Measurements from ENCODE around the gene SPRED2. TPM values are rescaled to one million over a fixed set of nuclear protein-coding genes. Genes with fewer than 3 reads are reported as not detected.

Gene SPRED2
- total RNA-seq, 2 donors from 2014 or later = 36.9 to 47.8 TPM

GRCh38 chr2:65371074-65371434, 61.3 kb downstream of the SPRED2 start:
- H3K4me1 ChIP-seq = peaks cover 7% of the 10 kb centered on the region
- no peak for DNase-seq
- no peaks in the 10 kb centered on the region for H3K9me3 ChIP-seq
- H3K27ac ChIP-seq = no peak overlapping the region
- no peaks in the 10 kb centered on the region for H3K36me3 ChIP-seq
- H3K4me3 ChIP-seq = no peak overlapping the region
- H3K9ac ChIP-seq (ENCODE audit: low read depth in 2 of 2, low read length in 2 of 2) = no peak overlapping the region
- intact Hi-C loops (cut with DNase I) = no loop called here
- no peak for TF ChIP-seq CTCF (IDR thresholded peaks at IDR 0.05)
- H3K27me3 ChIP-seq = no peaks in the 10 kb centered on the region

- TF ChIP-seq CTCF (IDR thresholded peaks at IDR 0.05) = no peak
- Histone ChIP-seq H3K4me1 (peaks cover 10% of the 10 kb centered on the region), H3K4me3 (no peak overlapping the region), H3K27me3 (no peaks in the 10 kb centered on the region), H3K36me3 (no peaks in the 10 kb centered on the region), H3K9ac (ENCODE audit: low read depth in 2 of 2, low read length in 2 of 2) (no peak overlapping the region), H3K9me3 (no peaks in the 10 kb centered on the region), H3K27ac (no peak overlapping the region)
- DNase-seq = peak; percentile 9
- intact Hi-C loops (cut with DNase I) = no loop called here
Measured at GRCh38 chr2:65370387-65371073, 61.9 kb downstream of the SPRED2 start.

GRCh38 chr2:65369980-65370379, 62.4 kb downstream of the SPRED2 start:
- Histone ChIP-seq H3K27me3 (no peaks in the 10 kb centered on the region), H3K4me1 (peaks cover 10% of the 10 kb centered on the region), H3K9ac (ENCODE audit: low read depth in 2 of 2, low read length in 2 of 2) (no peak overlapping the region), H3K27ac (no peak overlapping the region), H3K36me3 (no peaks in the 10 kb centered on the region), H3K9me3 (no peaks in the 10 kb centered on the region), H3K4me3 (no peak overlapping the region)
- DNase-seq = no peak
- intact Hi-C loops (cut with DNase I) = no loop called here
- no peak for TF ChIP-seq CTCF (IDR thresholded peaks at IDR 0.05)

- intact Hi-C loops (cut with DNase I) = no loop called here
- peak; percentile 12 for DNase-seq
- no peak for TF ChIP-seq CTCF (IDR thresholded peaks at IDR 0.05)
Measured at GRCh38 chr2:65369574-65369973, 62.8 kb downstream of the SPRED2 start.

GRCh38 chr2:65368468-65368867, 63.9 kb downstream of the SPRED2 start:
- no peak overlapping the region for H3K27ac ChIP-seq
- no peak overlapping the region for H3K4me3 ChIP-seq
- H3K9ac ChIP-seq (ENCODE audit: low read depth in 2 of 2, low read length in 2 of 2) = no peak overlapping the region
- peaks cover 10% of the 10 kb centered on the region for H3K4me1 ChIP-seq
- H3K36me3 ChIP-seq = no peaks in the 10 kb centered on the region
- no peak for DNase-seq
- H3K9me3 ChIP-seq = no peaks in the 10 kb centered on the region
- no peaks in the 10 kb centered on the region for H3K27me3 ChIP-seq
- intact Hi-C loops (cut with DNase I) = no loop called here
- no peak for TF ChIP-seq CTCF (IDR thresholded peaks at IDR 0.05)

More at GRCh38 chr2:65369574-65369973, 62.8 kb downstream of the SPRED2 start:
- no peaks in the 10 kb centered on the region for H3K9me3 ChIP-seq
- no peak overlapping the region for H3K27ac ChIP-seq
- no peak overlapping the region for H3K9ac ChIP-seq (ENCODE audit: low read depth in 2 of 2, low read length in 2 of 2)
- no peaks in the 10 kb centered on the region for H3K27me3 ChIP-seq
- H3K4me3 ChIP-seq = no peak overlapping the region
- no peaks in the 10 kb centered on the region for H3K36me3 ChIP-seq
- peaks cover 10% of the 10 kb centered on the region for H3K4me1 ChIP-seq

Data from colonic mucosa (tissue), 4 donors.